GM19240 (cell line): ENCODE measurements around the gene SFMBT2.
A peak's percentile ranks its signal among the peaks of the same experiment; 100 is the strongest.

Experiments used
- DNase-seq: peaks from one replicate; pipeline ENCODE4 v3.0.0; 2011; ENCODE audit warnings: low spot score; ENCODE audit not compliant: insufficient read length

Gene SFMBT2

DNA sequence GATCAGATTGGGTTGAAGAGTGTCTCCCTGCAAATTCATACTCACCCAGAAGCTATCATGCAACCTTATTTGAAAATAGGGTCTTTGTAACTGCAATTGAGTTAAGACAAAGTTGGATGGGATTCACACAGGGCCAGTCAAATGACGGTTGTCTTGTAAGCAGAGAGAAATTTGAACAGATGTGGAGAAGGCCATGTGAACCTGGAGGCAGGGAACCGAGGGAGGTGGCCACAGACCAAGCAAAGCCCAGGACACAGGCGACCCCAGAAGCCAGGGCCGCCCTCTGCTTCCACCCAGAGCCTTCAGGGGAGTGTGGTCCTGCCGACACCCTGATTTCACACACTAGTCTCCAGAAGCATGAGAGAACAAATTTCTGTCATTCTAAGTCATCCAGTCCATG, 140.8 kb downstream of the SFMBT2 start:
- no peak for DNase-seq

DNA sequence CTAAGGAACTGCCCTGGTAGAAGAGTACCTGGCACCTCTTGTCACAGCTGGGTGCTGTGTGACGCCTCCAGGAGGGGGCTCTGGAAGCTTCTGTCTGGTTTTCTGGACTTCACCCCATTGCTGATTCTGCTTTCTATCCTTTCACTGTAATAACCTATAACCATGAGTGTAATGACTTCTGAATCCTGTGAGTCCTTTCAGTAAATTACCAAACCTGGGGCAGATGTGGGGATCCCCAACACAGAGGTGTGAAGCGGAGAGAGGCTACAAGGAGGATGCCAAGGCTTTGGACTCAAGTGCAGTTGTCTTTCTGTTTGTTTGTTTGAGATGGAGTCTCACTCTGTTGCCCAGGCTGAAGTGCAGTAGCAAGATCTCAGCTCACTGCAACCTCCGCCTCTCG, 143.7 kb downstream of the SFMBT2 start:
- DNase-seq: no peak

DNA sequence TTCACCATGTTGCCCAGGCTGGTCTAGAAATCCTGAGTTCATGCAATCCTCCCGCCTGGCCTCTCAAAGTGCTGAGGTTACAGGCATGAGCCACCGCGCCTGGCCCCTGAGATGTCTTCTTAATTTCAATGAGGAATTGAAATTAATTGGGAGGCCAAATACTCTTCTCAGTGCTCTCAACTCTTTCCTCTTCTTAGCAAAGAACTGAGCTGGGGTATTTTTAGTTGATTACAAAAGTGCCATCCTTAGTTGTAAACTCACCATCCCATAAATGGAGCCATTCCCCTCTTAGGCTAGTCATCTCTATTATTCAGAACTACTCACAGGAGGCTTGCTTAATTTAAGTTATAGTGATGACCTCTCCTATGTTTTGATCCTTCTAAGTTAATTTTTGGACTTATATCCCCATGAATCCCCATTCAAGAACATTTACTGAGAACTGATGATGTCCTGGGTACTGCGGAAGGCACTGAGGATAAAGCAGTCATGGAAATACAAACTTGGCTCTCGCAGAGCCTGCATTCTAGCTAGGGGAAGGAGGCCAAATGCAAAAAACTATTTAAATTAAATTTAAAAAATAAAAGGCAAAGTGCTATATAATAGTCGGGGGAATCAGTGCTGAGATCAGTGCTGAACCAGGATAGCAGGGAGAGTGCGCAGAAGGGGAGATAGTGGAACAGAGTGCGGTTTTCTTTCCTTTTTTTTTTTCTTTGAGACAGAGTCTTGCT, 145.3 kb downstream of the SFMBT2 start:
- DNase-seq: no peak

DNA sequence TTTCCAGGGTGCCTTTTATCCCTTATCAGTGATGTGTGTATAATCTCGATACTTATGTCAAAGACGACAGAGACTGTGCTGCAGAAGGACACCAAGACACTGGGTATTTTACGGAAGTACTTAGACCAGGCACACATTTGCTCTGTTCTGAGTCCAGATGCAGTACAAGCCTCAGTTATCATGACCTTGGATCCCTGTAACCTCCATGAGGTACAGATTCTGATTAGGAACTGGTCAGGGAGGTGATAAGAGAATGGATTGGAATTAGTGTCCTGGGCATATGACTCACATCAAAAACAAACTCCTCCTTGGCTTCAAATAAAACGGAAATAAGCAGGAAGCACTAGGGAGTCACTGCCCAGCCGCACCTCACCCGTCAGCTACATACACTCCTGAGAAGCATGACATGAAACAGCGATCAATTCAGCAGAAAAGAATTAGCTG, 146.5 kb downstream of the SFMBT2 start:
- no peak for DNase-seq

DNA sequence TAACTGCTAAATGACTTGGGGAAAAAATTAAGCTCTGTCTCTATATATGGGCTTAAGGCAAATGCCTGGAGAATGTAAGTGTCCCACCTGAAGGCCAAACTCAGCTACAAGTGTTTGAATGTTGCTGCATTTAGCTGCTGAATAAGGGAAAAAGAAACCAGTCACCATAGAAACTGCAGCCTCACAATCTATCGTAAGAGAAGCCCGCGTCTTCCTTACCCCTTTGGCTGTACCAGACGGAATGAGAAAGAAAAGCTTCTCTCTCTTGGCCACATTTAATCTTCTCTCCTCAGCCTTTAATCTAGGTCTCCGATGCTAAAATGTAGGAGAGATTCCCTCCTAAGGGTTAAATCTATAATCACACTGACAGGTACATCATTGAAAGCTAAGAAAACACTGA, 147.2 kb downstream of the SFMBT2 start:
- DNase-seq: no peak

DNA sequence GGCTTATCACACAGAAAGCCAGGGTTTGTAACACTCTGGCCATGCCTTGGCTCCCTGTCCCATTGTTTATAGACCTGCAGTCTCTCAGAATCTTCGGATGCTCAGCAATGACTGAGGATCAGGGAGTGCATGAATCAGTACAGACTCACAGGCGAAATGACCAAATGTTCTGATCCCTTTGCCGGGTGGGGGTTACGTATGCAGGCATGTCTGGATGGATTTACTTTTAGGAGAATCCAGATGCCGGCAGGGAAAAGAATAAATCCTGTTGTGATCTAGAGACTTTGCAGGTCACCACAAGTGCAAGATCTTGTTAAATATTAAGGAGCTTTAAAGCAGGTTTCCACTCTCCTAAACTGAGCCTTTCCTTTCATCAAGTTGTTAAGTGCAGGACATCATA, 149.5 kb downstream of the SFMBT2 start:
- DNase-seq: no peak

DNA sequence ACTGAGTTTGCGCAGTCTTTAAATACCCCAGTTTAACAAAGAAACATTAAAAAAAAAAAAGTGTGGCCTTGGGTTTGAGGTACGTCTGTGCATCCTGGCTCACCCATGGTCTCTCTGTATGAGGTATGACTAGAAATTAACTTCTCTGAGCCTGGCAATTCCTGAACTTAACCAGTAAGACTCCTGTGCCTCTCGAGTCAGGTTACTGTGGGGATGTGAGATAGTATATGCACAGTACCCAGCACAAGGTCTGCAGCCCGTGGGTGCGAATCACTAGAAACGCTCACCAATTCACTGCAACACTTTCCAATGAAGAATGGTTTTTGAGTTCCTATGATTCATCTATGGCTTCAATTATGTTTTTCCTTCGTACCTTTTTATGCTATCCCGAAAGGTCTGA, 149.9 kb downstream of the SFMBT2 start:
- no peak for DNase-seq

DNA sequence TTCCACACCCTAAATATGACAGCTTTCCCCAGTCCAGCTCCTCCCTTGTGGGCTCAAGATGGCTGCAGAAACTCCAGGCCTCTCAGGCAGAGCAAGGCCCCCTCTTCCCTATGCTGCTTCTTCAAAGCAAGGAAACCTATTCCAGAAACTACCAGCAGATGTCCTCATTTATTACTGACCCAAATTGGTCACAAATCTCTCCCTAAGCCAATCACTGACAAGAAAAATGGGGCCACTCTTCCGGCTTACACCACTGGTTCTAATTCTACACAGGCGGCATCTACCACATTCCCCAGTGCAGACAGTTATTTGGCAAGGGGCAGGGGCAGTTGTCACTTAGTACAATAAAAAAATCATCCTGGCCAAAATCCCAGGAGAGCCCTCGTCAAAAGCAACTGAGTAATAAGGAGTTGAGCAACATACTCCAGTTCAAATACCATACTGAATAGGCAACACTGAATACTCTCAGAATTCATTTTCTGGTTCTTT, 150.4 kb downstream of the SFMBT2 start:
- no peak for DNase-seq

DNA sequence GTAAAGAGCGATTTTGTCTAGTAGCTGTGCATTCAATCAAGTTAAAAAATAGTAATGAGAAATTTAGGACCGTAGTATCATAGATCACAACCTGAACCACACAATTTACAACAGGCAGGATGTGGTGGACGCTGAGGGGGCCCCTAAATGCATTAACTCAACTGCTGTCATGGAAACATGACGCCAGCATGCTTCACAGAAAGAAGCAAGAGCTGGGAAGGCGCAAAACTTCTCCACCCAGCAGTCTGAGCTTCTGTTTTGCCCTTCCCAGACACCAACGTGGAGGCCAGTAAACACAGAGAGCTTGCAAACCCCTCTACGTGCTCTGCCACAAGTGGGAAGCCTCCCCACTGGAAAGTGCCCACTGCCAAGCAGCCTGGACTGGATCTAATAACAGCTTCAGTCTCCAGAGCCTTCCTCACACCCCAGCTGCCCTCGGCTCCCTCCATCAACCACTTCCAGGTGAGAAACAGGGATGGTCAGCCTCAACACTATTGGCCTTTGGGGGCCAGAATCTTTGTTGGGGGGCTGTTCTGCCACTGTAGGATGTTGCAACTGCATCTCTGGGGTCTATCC, 151.8 kb downstream of the SFMBT2 start:
- DNase-seq: no peak

DNA sequence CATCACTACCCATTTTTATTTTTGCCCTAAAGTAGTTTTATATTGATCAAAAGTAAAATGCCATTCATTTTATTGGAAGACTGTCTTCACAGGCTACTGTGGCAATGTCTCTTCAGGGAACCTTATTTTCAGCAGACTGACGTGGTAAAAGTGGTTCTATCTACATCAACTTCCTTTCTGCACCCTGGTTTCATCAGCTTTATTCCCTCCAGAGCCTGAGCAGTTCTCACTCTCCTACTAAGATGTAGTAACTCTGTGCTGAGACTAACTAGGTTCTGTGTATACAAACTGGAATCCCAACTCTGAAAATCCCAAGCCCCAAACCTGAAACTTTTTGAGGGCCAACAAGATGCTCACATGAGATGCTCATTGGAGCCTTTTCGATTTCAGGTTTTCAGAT, 155.3 kb downstream of the SFMBT2 start:
- DNase-seq: no peak

DNA sequence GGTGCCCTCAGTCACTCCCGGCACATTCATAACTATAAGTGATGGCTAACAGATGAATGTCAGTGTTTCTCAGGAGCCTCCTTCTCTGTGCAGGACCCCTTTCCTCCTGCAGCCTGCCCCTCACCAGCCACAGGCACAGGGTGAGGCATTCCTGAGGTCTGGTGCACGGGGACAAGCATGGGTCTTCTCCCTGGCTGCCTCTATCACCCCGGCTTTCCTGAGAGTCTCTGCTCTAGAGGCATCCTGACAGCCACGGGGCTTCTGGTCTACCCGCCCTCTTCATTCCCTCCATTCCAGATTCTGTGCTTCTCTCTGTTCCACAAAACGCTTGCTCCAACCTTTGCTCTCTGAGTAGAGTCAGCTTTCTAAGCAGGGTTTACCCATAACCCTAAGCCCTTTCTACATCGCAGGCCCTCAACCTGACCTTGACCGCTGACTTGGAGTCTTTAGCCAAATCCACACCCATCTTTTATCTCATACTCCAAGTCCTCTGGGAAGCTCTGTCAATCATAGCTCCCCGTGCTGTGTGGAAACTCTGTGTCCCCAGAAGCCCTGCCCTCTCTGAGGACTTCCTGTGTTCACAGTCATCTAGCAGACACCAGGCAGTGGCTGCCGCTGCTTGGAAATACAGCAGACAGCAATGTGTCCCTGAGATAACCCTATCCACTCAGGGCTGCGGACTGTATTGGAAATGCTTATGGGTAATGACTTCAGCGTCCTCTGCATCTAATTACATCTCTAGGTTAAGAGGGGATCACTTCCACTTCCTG, 159.0 kb downstream of the SFMBT2 start:
- DNase-seq: no peak

DNA sequence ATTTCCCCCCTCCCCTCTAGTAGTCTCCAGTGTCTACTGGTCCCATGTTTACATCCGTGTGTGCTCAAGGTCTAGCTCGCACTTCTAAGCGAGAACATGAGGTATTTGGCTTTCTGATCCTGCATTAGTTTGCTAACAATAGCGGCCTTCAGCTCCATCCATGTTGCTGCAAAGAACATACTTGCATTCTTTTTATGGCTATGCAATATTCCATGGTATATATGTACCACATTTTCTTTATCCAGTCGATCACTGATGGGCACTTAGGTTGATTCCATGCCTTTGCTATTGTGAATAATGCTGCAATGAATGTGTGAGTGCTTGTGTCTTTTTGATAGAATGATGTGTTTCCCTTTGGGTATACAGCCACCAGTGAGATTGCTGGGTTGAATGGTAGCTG, 160.6 kb downstream of the SFMBT2 start:
- no peak for DNase-seq

DNA sequence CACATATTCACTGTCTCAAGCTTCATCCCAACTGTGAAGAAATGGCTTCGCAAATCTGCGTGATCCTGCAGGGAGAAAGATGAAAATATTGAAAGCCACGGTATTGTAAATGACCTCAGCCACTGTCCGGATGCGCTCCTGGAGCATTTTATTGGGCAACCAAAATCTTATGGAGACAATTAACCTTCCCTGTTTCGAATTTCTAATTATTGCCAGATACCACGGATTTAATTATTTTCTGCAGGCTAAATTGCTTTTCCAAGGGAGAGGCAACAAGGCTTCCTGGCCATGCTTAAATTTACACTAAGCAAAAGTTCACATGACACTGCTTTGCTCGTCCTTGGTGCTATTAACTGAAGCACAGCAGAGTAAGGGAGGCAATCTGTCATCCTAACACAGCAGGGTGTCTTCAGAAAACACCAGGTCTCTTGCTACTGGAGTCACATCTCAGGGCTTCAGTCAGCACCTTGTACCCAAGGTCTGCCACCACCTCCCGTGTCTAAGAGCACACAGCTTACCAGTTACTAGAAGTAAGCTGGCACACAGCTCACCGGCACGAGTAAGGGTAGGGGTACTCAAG, 162.2 kb downstream of the SFMBT2 start:
- no peak for DNase-seq

DNA sequence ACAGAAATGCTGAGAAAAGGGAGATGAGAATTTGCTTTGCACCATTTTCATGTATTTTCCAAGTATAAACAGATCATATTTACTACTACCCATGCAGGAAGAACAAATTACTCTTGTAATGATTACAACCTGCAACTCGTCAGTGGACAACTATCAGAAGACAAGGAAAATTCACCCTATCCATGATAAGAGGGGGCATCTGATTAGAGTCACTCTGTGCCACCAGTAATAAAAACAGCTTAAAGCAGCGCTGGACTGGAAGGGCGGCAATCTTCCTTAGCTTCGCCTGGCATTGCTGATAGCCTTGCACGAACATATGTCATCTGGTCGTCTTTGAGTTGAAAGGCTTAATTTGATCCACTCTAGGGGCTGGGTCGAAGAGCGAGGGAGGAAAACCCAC, 162.7 kb downstream of the SFMBT2 start:
- DNase-seq: no peak

DNA sequence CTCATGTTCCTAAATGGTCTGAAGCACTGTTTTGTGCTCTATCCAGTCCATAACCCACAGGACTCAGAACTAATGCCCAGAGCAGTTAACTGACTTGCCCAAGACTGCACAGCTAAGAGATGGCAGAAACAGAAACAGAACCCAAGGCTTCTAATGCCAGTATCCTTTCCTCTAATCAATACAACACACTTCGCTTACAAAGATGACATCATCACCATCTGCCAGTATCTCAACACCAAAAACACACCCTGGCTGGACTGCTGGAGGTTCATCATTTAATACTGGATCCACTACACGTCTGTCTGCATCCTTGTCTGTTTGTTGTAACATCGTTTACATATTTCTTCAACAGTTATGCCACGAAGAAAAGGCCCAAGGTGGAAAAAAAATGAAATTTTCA, 165.3 kb downstream of the SFMBT2 start:
- DNase-seq: no peak

DNA sequence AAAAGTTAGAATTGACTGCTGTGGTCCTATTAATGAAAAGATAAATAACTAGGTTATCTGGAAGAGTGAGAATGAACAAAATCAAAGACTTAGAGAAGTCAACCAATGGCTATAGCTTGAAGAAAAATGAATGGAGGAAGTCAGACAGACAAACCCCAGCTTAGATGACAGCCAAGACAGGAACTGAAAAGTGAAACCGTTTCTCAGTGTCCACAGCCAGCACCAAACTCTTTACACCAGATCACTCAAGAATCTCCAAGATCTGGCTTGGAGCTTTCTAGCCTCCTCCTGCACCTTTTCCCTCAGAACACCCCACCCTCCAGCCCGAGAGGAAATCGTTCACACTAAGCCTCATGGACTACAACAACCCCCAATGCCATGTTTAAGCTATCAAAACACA, 167.0 kb downstream of the SFMBT2 start:
- DNase-seq: peak; percentile 19

DNA sequence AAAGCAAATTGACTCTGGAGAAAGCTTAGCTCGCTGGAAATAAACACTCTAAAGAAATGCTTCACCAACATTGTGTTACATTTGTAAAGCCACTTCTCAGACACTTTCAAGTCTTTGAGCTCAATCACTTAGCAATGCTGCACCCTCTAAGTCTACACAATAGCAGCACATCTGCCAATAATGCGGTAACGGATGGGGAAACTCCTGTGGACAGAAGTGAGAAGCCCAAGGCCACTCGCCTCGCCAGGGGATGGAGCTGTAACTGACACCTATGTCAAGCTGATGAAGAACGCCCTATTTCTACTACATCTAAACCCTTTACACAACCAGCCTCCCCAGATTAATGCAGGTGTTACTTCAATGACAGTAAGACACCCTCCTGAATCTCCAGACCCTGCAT, 167.7 kb downstream of the SFMBT2 start:
- DNase-seq: no peak

DNA sequence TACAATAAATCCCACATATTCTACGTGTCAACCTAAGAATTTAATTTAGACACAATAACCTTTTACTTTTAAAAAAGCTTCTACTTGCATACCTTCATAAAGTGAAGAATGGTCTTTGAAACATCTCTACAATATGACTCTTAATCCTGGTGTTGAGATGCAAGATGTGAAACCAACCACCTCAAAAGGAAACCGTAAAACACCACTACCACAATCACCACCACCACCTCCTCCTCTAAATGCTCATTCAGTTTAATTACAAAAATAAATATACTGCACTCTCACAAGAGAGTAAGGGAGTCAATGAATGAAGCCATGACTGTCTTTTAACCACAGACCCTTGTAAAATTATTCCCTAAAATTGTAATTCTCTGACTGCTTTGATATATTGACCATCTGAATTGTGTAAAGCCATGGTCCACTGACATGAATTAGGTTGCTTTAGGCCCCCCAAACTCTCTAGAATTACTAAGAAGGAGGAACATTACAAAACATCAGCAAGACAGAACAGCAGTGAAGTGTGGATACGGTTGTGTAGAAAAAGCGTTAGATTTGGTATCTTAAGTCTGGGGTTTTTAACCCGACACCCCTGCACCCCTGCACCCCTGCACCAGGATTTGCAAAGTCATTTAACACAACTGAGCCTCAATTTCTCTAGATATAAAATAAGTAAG, 171.4 kb downstream of the SFMBT2 start:
- DNase-seq: no peak

DNA sequence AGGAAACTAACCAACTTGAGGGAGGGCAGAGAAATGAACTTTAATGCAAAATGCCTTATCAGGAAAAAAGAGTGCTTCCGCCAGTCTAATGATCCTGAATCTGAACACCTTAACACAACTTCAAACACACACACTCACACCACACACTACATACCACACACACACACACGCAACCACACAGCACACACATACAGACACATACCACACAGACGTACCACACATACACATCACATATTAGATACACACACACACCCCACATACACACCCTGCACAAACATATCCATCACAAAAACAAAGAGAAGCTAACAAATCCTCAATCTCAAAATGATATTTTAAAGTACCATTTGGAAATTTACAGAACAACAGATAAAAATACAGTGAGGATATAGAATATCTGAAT, 175.5 kb downstream of the SFMBT2 start:
- no peak for DNase-seq

DNA sequence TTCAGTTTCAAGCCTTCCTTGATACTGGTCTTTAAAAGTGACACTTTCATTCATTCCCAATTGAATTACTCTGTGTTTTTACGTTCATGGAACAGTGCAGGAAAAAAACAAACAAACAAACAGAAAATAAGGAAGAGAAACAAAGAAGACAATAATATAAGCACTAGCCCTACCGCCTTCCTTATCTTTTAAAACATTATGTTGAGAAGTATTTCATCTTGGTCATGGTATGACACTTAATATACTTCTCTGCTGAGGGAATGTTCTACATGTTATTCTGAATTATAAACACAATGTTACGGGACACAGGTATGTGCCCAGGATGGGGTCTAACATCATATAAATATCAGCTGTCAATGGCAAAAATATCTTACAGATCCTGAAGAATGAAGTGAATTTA, 176.7 kb downstream of the SFMBT2 start:
- no peak for DNase-seq

DNA sequence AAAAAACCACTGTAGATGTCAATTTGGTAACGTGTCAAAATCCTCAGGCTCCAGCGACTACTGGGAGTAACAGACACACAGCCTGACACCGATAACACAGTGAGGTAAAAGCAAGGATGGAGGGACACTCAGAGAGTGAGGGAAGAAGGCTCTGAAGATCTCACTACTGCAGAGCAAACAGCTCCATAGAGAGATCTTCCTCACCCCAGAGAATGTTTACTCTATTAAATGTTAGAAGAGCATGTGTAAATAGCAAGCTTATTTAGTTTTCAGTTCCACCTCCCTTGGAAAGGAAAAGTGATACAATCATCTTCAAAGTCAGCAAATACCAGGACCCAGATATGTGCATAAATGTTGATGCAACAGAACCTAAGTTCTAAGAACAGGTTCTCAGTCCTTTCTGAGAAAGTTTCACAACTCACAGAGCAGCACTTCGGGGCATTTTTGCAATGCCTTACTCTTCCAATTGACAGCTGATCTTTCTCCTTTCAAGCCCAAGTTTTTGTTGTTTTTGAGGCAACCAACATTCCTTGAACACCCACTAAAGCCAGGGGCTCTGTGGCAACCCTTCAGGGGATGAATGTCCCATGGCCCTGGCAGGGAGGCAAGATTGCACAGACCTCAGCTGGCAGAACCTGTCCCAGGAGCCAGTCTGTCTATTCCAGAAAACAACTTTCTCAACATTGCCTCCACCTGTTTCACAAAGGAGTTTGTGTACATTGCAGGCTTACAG, 177.4 kb downstream of the SFMBT2 start:
- DNase-seq: no peak
